Suprapubic skin (tissue), 3 donors: Measurements from ENCODE around the gene KYNU.

ENCODE experiments used
- CTCF ChIP-seq, 2 donors: fragments of 200-600 bp in 1 of 2; fragments of 450-650 bp in 1 of 2; sonication (generic) in 1 of 2; IDR thresholded peaks; one replicate each; pipeline ENCODE4 v1.5.1; 2016 to 2019; ENCODE audit warnings: antibody characterized with exemption in 2 of 2, mild to moderate bottlenecking in 1 of 2, moderate library complexity in 1 of 2
- POLR2A ChIP-seq, 2 donors: fragments of 450-650 bp; IDR thresholded peaks; one replicate each; pipeline ENCODE4 v1.6.1; 2017; ENCODE audit warnings: antibody characterized with exemption in 2 of 2, mild to moderate bottlenecking in 2 of 2, moderate library complexity in 2 of 2

DNA sequence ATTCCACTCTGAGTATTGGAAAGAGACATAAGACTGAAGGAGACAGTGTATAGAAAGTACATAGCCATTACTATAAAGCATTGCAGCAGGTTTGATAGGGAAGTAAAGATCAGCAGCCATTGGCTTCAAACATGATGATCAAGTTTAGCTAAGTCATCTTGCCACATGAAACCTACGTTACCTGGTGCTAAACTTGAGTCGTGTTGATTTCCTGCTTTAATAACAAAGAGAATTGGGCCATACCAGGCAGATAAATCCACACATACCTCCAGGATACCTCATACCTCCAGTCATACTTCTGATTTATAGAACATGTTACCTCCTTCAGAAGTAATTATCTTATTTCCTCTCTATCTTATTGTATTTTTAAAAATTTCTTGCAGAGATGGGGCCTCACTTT, 10.3 kb upstream of the KYNU start:
- TF ChIP-seq POLR2A (IDR thresholded peaks at IDR 0.05) (no peak), CTCF (IDR thresholded peaks at IDR 0.05) (no peak)
